HG03280 (cell line): Measurements from ENCODE around the gene HORMAD2.

Source experiments
- ATAC-seq: cut with Tn5 transposase; IDR thresholded peaks from one replicate; pipeline ENCODE4 v1.9.1; 2021; ENCODE audit warnings: mild to moderate bottlenecking, moderate library complexity; ENCODE audit not compliant: unreplicated experiment

Gene HORMAD2

DNA sequence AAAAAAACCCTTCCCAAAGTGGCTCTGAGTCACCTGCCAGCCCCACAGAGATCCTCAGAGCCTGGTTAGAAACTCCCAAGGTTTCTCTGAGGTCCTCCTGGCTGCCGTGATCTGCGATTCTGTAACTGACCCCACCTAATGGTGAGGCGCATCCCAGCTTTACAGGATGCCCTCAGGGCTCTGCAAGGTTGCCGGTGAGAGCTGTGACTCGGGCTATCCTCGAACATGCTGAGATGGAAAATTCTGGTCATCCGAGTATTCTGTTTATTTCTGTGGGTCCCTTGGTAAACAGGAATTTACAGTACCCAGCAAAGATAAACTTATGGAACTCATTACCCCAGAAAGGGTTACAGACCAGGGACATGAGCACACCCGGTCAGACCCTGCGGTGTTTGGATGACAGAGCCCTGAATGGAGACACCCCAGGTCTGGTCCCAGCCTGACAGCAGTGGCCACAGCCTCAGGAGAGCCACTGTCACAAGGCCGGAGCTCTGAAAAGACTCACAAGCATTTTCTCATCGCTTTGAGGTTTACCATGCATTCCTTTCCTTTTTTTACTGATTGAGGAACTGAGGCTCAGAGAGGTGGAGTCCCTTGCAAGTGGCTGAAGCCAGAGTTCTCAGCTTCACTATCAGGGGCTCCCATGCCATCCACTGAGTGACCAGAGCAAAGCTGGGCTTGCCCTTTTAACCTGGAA is 144.0 kb downstream of the HORMAD2 start:
- ATAC-seq: no peak

DNA sequence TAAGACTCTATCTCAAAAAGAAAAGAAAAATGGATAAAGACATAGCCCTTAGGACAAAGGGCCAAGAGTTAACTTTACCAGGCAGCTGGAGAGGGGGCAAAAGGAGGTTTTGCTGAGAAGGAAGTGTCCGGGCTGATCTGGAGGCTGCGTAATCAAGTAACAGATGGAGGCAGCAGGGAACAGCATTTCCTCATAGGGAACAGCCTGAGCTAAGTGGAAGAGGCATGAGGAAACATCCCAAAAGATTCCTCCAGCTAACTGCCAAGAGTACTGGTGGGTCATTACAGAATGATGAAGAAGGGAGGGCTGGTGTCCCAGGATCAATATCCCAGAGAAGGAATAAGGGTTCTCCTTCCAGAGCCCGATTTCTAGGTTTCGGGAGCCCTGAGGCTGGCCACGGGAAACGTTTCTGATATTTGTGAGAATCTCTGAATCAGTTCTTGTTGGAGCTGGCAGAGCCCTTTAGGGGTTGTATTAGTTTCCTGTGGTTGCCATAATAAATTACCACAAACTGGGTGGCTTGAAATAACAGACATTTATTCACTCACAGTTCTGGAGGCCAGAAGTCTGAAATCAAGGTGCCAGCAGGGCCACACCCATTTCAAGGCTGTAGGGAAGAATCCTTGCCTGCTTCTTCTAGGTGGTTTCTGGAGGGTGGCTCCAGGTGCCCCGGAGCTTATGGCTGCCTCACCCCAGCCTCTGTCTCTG is 145.1 kb downstream of the HORMAD2 start:
- ATAC-seq: no peak

DNA sequence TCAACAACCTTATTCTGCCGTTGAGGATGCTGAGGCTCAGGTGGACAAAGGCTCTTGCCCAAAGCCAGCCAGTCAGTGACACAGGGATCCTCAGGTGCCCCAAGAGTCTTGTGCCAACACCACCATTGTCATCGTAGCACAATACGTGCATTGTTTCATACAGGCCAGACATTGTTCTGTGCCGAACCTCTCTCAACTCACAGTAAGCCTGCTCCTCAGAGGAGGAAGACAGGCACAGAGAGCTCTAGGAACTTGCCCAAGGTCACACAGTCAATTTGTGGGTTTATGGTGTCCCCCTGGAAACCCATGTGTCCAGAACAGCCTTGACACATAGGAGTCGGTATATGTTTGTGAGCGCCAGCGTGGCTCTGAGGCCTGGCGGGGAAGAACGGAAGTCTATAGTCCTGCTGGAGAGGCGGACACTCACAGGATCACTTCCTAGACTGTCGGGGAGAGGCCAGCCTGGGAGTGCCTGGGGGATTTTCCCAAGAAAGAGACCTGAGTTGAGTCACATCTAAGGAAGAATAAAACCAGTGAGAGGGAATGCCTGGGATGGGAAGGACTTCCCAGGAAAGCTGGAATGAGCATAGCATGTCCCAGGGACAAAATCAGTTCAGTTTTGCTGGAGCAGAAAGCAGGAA is 146.0 kb downstream of the HORMAD2 start:
- no peak for ATAC-seq
